ENCODE data around the gene EFCAB14. TPM values are rescaled to one million over a fixed set of nuclear protein-coding genes. Genes with fewer than 3 reads are reported as not detected.

Gene EFCAB14
- total and polyA plus RNA-seq, 9 of the 15 experiments (the other 6 are each of a cell fraction or from before 2014, with no cell fraction given) = 7.3 to 49.0 (median 37.3) TPM

- TF ChIP-seq, protein P1, sequence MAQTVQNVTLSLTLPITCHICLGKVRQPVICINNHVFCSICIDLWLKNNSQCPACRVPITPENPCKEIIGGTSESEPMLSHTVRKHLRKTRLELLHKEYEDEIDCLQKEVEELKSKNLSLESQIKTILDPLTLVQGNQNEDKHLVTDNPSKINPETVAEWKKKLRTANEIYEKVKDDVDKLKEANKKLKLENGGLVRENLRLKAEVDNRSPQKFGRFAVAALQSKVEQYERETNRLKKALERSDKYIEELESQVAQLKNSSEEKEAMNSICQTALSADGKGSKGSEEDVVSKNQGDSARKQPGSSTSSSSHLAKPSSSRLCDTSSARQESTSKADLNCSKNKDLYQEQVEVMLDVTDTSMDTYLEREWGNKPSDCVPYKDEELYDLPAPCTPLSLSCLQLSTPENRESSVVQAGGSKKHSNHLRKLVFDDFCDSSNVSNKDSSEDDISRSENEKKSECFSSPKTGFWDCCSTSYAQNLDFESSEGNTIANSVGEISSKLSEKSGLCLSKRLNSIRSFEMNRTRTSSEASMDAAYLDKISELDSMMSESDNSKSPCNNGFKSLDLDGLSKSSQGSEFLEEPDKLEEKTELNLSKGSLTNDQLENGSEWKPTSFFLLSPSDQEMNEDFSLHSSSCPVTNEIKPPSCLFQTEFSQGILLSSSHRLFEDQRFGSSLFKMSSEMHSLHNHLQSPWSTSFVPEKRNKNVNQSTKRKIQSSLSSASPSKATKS (CRISPR knock-in tag; IDR thresholded peaks at IDR 0.05) = no peak
- TF ChIP-seq FOS (IDR thresholded peaks at IDR 0.05; ENCODE audit: extremely low read depth, insufficient read length) (no peak), ATF3 (IDR thresholded peaks at IDR 0.05) (peak; percentile 43; the same call in 1 of the 2 replicates), ATF3 (CRISPR knock-in tag; conservative IDR thresholded peaks at IDR 0.05) (no peak), E2F6 (IDR thresholded peaks at IDR 0.05; ENCODE audit: borderline replicate concordance in 1 of 2, extremely low read depth in 1 of 2, insufficient read depth in 1 of 2, insufficient read length in 1 of 2, low read depth in 1 of 2, low read length in 1 of 2, poor library complexity in 1 of 2, severe bottlenecking in 1 of 2) (no peak), RFX7 (CRISPR knock-in tag; IDR thresholded peaks at IDR 0.05) (no peak), ZFP1 (CRISPR knock-in tag; IDR thresholded peaks at IDR 0.05) (no peak), EHMT2 (IDR thresholded peaks at IDR 0.05) (peak; percentile 71), ZNF717 (CRISPR knock-in tag; IDR thresholded peaks at IDR 0.05) (no peak), ZNF436 (CRISPR knock-in tag; IDR thresholded peaks at IDR 0.05) (no peak), ZNF586 (CRISPR knock-in tag; conservative IDR thresholded peaks at IDR 0.05) (no peak), ZNF217 (CRISPR knock-in tag; IDR thresholded peaks at IDR 0.05) (no peak), TAF15 (IDR thresholded peaks at IDR 0.05; ENCODE audit: low read depth, low read length) (no peak), KDM1A (IDR thresholded peaks at IDR 0.05) (no peak), XRCC4 (IDR thresholded peaks at IDR 0.05; ENCODE audit: extremely low read depth, insufficient read depth, insufficient read length) (no peak)
- TF ChIP-seq, protein P2, sequence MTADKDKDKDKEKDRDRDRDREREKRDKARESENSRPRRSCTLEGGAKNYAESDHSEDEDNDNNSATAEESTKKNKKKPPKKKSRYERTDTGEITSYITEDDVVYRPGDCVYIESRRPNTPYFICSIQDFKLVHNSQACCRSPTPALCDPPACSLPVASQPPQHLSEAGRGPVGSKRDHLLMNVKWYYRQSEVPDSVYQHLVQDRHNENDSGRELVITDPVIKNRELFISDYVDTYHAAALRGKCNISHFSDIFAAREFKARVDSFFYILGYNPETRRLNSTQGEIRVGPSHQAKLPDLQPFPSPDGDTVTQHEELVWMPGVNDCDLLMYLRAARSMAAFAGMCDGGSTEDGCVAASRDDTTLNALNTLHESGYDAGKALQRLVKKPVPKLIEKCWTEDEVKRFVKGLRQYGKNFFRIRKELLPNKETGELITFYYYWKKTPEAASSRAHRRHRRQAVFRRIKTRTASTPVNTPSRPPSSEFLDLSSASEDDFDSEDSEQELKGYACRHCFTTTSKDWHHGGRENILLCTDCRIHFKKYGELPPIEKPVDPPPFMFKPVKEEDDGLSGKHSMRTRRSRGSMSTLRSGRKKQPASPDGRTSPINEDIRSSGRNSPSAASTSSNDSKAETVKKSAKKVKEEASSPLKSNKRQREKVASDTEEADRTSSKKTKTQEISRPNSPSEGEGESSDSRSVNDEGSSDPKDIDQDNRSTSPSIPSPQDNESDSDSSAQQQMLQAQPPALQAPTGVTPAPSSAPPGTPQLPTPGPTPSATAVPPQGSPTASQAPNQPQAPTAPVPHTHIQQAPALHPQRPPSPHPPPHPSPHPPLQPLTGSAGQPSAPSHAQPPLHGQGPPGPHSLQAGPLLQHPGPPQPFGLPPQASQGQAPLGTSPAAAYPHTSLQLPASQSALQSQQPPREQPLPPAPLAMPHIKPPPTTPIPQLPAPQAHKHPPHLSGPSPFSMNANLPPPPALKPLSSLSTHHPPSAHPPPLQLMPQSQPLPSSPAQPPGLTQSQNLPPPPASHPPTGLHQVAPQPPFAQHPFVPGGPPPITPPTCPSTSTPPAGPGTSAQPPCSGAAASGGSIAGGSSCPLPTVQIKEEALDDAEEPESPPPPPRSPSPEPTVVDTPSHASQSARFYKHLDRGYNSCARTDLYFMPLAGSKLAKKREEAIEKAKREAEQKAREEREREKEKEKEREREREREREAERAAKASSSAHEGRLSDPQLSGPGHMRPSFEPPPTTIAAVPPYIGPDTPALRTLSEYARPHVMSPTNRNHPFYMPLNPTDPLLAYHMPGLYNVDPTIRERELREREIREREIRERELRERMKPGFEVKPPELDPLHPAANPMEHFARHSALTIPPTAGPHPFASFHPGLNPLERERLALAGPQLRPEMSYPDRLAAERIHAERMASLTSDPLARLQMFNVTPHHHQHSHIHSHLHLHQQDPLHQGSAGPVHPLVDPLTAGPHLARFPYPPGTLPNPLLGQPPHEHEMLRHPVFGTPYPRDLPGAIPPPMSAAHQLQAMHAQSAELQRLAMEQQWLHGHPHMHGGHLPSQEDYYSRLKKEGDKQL (CRISPR knock-in tag; IDR thresholded peaks at IDR 0.05; ENCODE audit: borderline replicate concordance) = no peak
- TF ChIP-seq, protein P3, sequence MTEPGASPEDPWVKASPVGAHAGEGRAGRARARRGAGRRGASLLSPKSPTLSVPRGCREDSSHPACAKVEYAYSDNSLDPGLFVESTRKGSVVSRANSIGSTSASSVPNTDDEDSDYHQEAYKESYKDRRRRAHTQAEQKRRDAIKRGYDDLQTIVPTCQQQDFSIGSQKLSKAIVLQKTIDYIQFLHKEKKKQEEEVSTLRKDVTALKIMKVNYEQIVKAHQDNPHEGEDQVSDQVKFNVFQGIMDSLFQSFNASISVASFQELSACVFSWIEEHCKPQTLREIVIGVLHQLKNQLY (CRISPR knock-in tag; conservative IDR thresholded peaks at IDR 0.05) = no peak
Measured at GRCh38 chr1:46724991-46725735, 6.2 kb upstream of the EFCAB14 start (continued).

All from K562 (cell line).